HEK293 (cell line): ENCODE data around the gene ZNF569.

Experiments used
- INSM2 ChIP-seq: fragments of 450-650 bp; formaldehyde crosslinking; IDR thresholded peaks from 2 replicates; pipeline ENCODE4 v1.5.1; 2016; ENCODE audit warnings: missing biosample characterization, missing genetic modification characterization
- PBX3 ChIP-seq: sonication (generic); formaldehyde crosslinking; IDR thresholded peaks from 2 replicates; pipeline ENCODE4 v1.8.1; 2022; ENCODE audit warnings: mild to moderate bottlenecking, moderate library complexity, missing genetic modification reagents
- PRDM2 ChIP-seq: fragments of 450-650 bp; formaldehyde crosslinking; IDR thresholded peaks from 2 replicates; pipeline ENCODE4 v1.5.1; 2016; ENCODE audit warnings: missing biosample characterization, missing genetic modification characterization, borderline replicate concordance
- SCRT2 ChIP-seq: fragments of 450-650 bp; formaldehyde crosslinking; IDR thresholded peaks from 2 replicates; pipeline ENCODE4 v1.5.1; 2016; ENCODE audit warnings: missing biosample characterization, missing genetic modification characterization
- SETDB1 ChIP-seq: IDR thresholded peaks from one replicate; pipeline ENCODE4 v1.6.1; 2017; ENCODE audit warnings: mild to moderate bottlenecking, low read length, moderate library complexity, mixed read lengths; ENCODE audit not compliant: insufficient read length
- TSHZ1 ChIP-seq: fragments of 450-650 bp; formaldehyde crosslinking; IDR thresholded peaks from 2 replicates; pipeline ENCODE4 v1.5.1; 2016; ENCODE audit warnings: missing biosample characterization, missing genetic modification characterization, borderline replicate concordance
- ZNF114 ChIP-seq: fragments of 450-650 bp; formaldehyde crosslinking; IDR thresholded peaks from 2 replicates; pipeline ENCODE4 v1.5.0; 2017; ENCODE audit warnings: missing biosample characterization, missing genetic modification characterization
- ZNF155 ChIP-seq: fragments of 450-650 bp; formaldehyde crosslinking; IDR thresholded peaks from 2 replicates; pipeline ENCODE4 v1.5.1; 2016; ENCODE audit warnings: missing biosample characterization, missing genetic modification characterization
- ZNF239 ChIP-seq: fragments of 450-650 bp; formaldehyde crosslinking; IDR thresholded peaks from 2 replicates; pipeline ENCODE4 v1.5.1; 2016; ENCODE audit warnings: missing biosample characterization, missing genetic modification characterization
- ZNF248 ChIP-seq: fragments of 450-650 bp; formaldehyde crosslinking; IDR thresholded peaks from 2 replicates; pipeline ENCODE4 v1.5.1; 2017; ENCODE audit warnings: missing biosample characterization, missing genetic modification characterization
- ZNF324 ChIP-seq: fragments of 450-650 bp; formaldehyde crosslinking; IDR thresholded peaks from 2 replicates; pipeline ENCODE4 v1.5.1; 2016; ENCODE audit warnings: missing biosample characterization, missing genetic modification characterization
- ZNF354C ChIP-seq: fragments of 450-650 bp; formaldehyde crosslinking; IDR thresholded peaks from 2 replicates; pipeline ENCODE4 v1.5.1; 2016; ENCODE audit warnings: missing biosample characterization, missing genetic modification characterization, low read depth, borderline replicate concordance
- ZNF391 ChIP-seq: fragments of 450-650 bp; formaldehyde crosslinking; IDR thresholded peaks from 2 replicates; pipeline ENCODE4 v1.5.1; 2016; ENCODE audit warnings: low read depth, missing biosample characterization, missing genetic modification characterization, borderline replicate concordance
- ZNF510 ChIP-seq: fragments of 450-650 bp; formaldehyde crosslinking; IDR thresholded peaks from 2 replicates; pipeline ENCODE4 v1.5.1; 2018; ENCODE audit warnings: mild to moderate bottlenecking, missing genetic modification characterization, missing biosample characterization; ENCODE audit not compliant: insufficient replicate concordance
- ZNF561 ChIP-seq: fragments of 450-650 bp; IDR thresholded peaks from 2 replicates; pipeline ENCODE4 v1.5.1; 2018; ENCODE audit warnings: missing biosample characterization, missing genetic modification characterization, borderline replicate concordance
- ZNF585B ChIP-seq: fragments of 450-650 bp; formaldehyde crosslinking; IDR thresholded peaks from 2 replicates; pipeline ENCODE4 v1.5.1; 2016; ENCODE audit warnings: missing biosample characterization, missing genetic modification characterization
- ZNF645 ChIP-seq: fragments of 450-650 bp; formaldehyde crosslinking; IDR thresholded peaks from 2 replicates; pipeline ENCODE4; 2016; ENCODE audit warnings: missing biosample characterization, missing genetic modification characterization
- ZNF658 ChIP-seq: fragments of 450-650 bp; formaldehyde crosslinking; IDR thresholded peaks from 2 replicates; pipeline ENCODE4; 2016; ENCODE audit warnings: missing biosample characterization, missing genetic modification characterization
- ZNF707 ChIP-seq: fragments of 450-650 bp; formaldehyde crosslinking; IDR thresholded peaks from 2 replicates; pipeline ENCODE4 v1.5.1; 2016; ENCODE audit warnings: missing biosample characterization, missing genetic modification characterization
- ZNF747 ChIP-seq: fragments of 450-650 bp; formaldehyde crosslinking; IDR thresholded peaks from 2 replicates; pipeline ENCODE4 v1.5.1; 2016; ENCODE audit warnings: missing biosample characterization, missing genetic modification characterization
- ZNF843 ChIP-seq: fragments of 450-650 bp; formaldehyde crosslinking; IDR thresholded peaks from 2 replicates; pipeline ENCODE4 v1.5.1; 2016; ENCODE audit warnings: missing biosample characterization, missing genetic modification characterization
- ZSCAN18 ChIP-seq: fragments of 450-650 bp; formaldehyde crosslinking; IDR thresholded peaks from 2 replicates; pipeline ENCODE4 v1.5.1; 2016; ENCODE audit warnings: missing biosample characterization, missing genetic modification characterization

Gene ZNF569

GRCh38 chr19:37506387-37507166 lies 39.3 kb upstream of the ZNF569 start, which contains the start of gene ZNF793 (continued):
- TF ChIP-seq INSM2 (tag by site-specific recombination) (peak; percentile 74), ZNF561 (tag by site-specific recombination) (peak; percentile 78), ZNF354C (no peak), ZNF747 (tag by site-specific recombination) (no peak), ZNF843 (peak; percentile 79), SCRT2 (no peak), SETDB1 (no peak), PBX3 (CRISPR knock-in tag) (0 out of 2 replicates have a peak, but pooled peaks have one; percentile 49), ZNF645 (tag by site-specific recombination) (no peak), ZNF510 (tag by site-specific recombination) (no peak), ZNF658 (tag by site-specific recombination) (no peak), PRDM2 (tag by site-specific recombination) (no peak), ZNF324 (tag by site-specific recombination) (peak; percentile 89; the same call in 1 of the 2 replicates), ZNF707 (no peak), TSHZ1 (no peak; the same call in 1 of the 2 replicates), ZNF391 (peak; percentile 95), ZSCAN18 (tag by site-specific recombination) (peak; percentile 51), ZNF114 (tag by site-specific recombination) (no peak), ZNF585B (tag by site-specific recombination) (no peak), ZNF239 (tag by site-specific recombination) (no peak), ZNF248 (no peak), ZNF155 (tag by site-specific recombination) (no peak)
